ENCODE data around the gene DDX54. TPM values are rescaled to one million over a fixed set of nuclear protein-coding genes. Genes with fewer than 3 reads are reported as not detected.

The DDX54 gene
- total and polyA plus RNA-seq, 2 of the 8 experiments (the other 6 are each of a cell fraction or from before 2014, with no cell fraction given): 64.9 to 113 TPM

- no peak overlapping the region for H3K4ac ChIP-seq (replicated peaks; ENCODE audit: insufficient read length, low read depth, low read length)
- no peak overlapping the region for H2AK5ac ChIP-seq (ENCODE audit: low read depth, low read length)
- H3K9ac ChIP-seq (replicated peaks in 1 of 4; ENCODE audit: extremely low read depth in 1 of 4, low read depth in 3 of 4, low read length in 3 of 4): no peak overlapping the region
- no peak for FAIRE-seq
- H2BK20ac ChIP-seq (ENCODE audit: low read length): no peak overlapping the region
- WGBS, 2 experiments (ENCODE audit: extremely low coverage in 1 of 2, insufficient coverage in 1 of 2, insufficient read length in 1 of 2, insufficient replicate concordance in 2 of 2, low coverage in 1 of 2, low lambda C conversion rate in 2 of 2, missing lambda C conversion rate in 1 of 2): 89% methylated on average over 5 of the region's 5 CpGs; no CpG with 5 or more reads in 1 of the 2 experiments
- H3K9me3 ChIP-seq (ENCODE audit: insufficient read depth in 2 of 2, low read depth in 1 of 2, low read length in 1 of 2): no peaks in the 10 kb centered on the region
- no peaks in the 10 kb centered on the region for H3K27me3 ChIP-seq (replicated peaks in 1 of 4; ENCODE audit: control insufficient read depth in 3 of 4, extremely low read depth in 1 of 4, insufficient read depth in 3 of 4, low read length in 3 of 4)
- H2AFZ ChIP-seq (ENCODE audit: low read length): no peak overlapping the region
- no peaks in the 10 kb centered on the region for H3K79me2 ChIP-seq (ENCODE audit: control insufficient read depth in 1 of 2, insufficient read depth in 2 of 2, low read length in 2 of 2)
- H3K79me1 ChIP-seq (ENCODE audit: low read depth, low read length): no peaks in the 10 kb centered on the region
- H3K4me1 ChIP-seq (replicated peaks in 1 of 4; ENCODE audit: control insufficient read depth in 3 of 4, insufficient read depth in 4 of 4, low read length in 3 of 4): no peaks in the 10 kb centered on the region
- peaks cover 6 to 17% of the 10 kb centered on the region in 2 experiments for H4K20me1 ChIP-seq (replicated peaks in 1 of 2; ENCODE audit: control insufficient read depth in 1 of 2, insufficient read depth in 2 of 2, low read length in 2 of 2)
- ChIA-PET POLR2A (ENCODE audit: partially characterized antibody) (interaction anchor here (4.7 kb wide), 1 partner anchor 7 kb away, joined by 28 read pairs; no protein-coding TSS in a partner anchor), CTCF (ENCODE audit: partially characterized antibody) (interaction anchor here (1.0 to 8.8 kb wide), 6 partner anchors 10 to 785 kb away, joined by 3 to 114 read pairs (median 10); partner anchors contain the start of gene RASAL1)
- no peak overlapping the region for H4K5ac ChIP-seq (ENCODE audit: insufficient read length, low read depth, low read length)
- no peak overlapping the region for H4K91ac ChIP-seq (replicated peaks; ENCODE audit: insufficient read length, low read length)
- H3K4me2 ChIP-seq (ENCODE audit: insufficient read depth in 1 of 2, low read depth in 2 of 2, low read length in 2 of 2): no peak overlapping the region
- H3K23me2 ChIP-seq (ENCODE audit: low read depth, low read length): no peaks in the 10 kb centered on the region
- H2BK120ac ChIP-seq (replicated peaks; ENCODE audit: low read depth, low read length): no peak overlapping the region
- H2BK12ac ChIP-seq (ENCODE audit: low read depth, low read length): no peak overlapping the region
- no peak overlapping the region for H3K27ac ChIP-seq (ENCODE audit: low read depth, low read length)
- no peak overlapping the region for H3K18ac ChIP-seq (ENCODE audit: extremely low read depth, low read length)
- no peak overlapping the region for H3K56ac ChIP-seq (replicated peaks; ENCODE audit: insufficient read length, low read depth, low read length)
- no peak for DNase-seq (ENCODE audit: low read depth in 1 of 2, low spot score in 2 of 2)
- peaks cover 23 to 62% (median 50%) of the 10 kb centered on the region in 4 experiments for H3K36me3 ChIP-seq (ENCODE audit: control insufficient read depth in 2 of 4, insufficient read depth in 4 of 4, low read length in 3 of 4)
- no peak overlapping the region for H3K23ac ChIP-seq (ENCODE audit: insufficient read length)
- no peak overlapping the region for H3K14ac ChIP-seq (ENCODE audit: insufficient read length)
- H2BK15ac ChIP-seq (ENCODE audit: low read length): no peak overlapping the region
- H4K8ac ChIP-seq (ENCODE audit: extremely low read depth, insufficient read depth, low read length): no peak overlapping the region
- H2BK5ac ChIP-seq (ENCODE audit: low read depth, low read length): no peak overlapping the region
- no peak overlapping the region for H3K4me3 ChIP-seq (ENCODE audit: extremely low read depth in 1 of 4, insufficient read depth in 2 of 4, low read depth in 3 of 4, low read length in 4 of 4)
- TF ChIP-seq TAF1 (IDR thresholded peaks at IDR 0.05; ENCODE audit: low read depth, low read length): no peak
Observed at GRCh38 chr12:113170457-113170856, 14.8 kb downstream of the DDX54 start.
